GM18909 (cell line): ENCODE data around the gene TCF25.
"Not testable (repeated sequence)": the region's sequence is repeated elsewhere in the genome, so short reads cannot be mapped to it uniquely, and the experiment has no call there.

Experiments
- ATAC-seq: cut with Tn5 transposase; IDR thresholded peaks from one replicate; pipeline ENCODE4 v1.9.1; 2021; ENCODE audit warnings: mild to moderate bottlenecking; ENCODE audit not compliant: unreplicated experiment, poor library complexity

TCF25 gene

DNA sequence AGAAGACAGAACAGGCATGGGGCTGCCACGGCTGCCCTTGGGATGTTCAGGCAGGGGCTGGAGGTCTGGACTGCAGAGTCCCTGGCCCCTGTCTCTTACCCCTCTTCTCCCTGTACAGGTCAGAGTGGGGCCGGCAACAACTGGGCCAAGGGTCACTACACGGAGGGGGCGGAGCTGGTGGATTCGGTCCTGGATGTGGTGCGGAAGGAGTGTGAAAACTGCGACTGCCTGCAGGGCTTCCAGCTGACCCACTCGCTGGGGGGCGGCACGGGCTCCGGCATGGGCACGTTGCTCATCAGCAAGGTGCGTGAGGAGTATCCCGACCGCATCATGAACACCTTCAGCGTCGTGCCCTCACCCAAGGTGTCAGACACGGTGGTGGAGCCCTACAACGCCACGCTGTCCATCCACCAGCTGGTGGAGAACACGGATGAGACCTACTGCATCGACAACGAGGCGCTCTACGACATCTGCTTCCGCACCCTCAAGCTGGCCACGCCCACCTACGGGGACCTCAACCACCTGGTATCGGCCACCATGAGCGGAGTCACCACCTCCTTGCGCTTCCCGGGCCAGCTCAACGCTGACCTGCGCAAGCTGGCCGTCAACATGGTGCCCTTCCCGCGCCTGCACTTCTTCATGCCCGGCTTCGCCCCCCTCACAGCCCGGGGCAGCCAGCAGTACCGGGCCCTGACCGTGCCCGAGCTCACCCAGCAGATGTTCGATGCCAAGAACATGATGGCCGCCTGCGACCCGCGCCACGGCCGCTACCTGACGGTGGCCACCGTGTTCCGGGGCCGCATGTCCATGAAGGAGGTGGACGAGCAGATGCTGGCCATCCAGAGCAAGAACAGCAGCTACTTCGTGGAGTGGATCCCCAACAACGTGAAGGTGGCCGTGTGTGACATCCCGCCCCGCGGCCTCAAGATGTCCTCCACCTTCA is 61.5 kb downstream of the TCF25 start:
- no peak for ATAC-seq

DNA sequence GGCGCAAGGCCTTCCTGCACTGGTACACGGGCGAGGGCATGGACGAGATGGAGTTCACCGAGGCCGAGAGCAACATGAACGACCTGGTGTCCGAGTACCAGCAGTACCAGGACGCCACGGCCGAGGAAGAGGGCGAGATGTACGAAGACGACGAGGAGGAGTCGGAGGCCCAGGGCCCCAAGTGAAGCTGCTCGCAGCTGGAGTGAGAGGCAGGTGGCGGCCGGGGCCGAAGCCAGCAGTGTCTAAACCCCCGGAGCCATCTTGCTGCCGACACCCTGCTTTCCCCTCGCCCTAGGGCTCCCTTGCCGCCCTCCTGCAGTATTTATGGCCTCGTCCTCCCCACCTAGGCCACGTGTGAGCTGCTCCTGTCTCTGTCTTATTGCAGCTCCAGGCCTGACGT is 62.2 kb downstream of the TCF25 start:
- not testable (repeated sequence) for ATAC-seq

DNA sequence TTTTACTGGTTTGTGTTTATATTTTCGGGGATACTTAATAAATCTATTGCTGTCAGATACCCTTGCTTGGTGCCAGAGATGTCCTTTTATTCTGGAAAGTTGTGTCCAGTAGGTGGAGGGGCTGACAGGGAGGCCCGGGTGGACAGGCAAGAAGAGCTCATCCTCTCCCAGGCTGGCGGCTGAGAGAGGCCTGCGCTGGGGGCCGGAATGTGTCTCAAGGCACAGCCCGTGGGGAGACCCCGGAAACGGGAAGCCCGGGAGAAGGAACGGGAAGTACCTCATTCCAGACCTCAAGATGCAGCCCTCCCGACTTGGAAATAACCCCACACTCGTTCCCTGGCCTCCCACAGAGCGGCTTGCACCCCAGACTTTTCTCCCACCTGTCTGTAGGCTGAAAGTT is 62.6 kb downstream of the TCF25 start:
- no peak for ATAC-seq

DNA sequence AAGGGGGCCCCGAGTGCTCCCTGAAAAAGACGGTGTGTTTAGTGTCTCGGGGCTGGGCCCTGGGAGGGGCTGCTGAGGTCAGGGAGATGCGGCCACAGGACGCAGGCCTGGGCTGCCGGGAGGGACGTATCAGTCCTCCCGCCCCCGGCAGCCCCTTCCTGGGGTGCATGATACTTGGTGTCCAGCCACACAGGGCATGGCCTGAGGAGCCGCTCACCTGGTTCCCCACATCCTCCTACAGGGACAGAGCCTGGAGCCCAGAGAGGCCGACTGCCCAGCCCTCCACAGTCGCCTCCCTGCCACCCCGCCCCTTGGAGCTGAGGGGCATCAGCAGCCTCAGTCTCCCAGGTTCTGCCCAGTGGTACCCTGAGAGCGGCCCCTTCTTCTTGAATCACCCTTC is 63.1 kb downstream of the TCF25 start:
- no peak for ATAC-seq

DNA sequence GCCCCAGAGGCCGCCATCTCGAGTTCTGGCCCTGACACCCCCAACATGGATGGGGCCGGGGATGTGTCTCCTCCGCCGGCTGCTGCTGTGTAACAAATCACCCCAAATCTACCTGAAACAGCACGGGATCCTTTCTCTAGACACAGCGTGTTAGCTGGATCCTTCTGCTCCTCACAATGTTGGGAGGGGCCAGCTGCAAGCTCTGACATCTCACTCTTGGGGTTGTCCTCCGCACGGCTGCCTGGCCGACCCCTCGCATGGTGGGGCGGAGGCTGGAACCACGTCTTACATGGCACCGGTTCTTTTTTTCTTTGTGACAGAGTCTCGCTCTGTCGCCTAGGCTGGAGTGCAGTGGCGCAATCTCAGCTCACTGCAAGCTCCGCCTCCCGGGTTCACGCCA is 63.6 kb downstream of the TCF25 start:
- ATAC-seq = no peak

DNA sequence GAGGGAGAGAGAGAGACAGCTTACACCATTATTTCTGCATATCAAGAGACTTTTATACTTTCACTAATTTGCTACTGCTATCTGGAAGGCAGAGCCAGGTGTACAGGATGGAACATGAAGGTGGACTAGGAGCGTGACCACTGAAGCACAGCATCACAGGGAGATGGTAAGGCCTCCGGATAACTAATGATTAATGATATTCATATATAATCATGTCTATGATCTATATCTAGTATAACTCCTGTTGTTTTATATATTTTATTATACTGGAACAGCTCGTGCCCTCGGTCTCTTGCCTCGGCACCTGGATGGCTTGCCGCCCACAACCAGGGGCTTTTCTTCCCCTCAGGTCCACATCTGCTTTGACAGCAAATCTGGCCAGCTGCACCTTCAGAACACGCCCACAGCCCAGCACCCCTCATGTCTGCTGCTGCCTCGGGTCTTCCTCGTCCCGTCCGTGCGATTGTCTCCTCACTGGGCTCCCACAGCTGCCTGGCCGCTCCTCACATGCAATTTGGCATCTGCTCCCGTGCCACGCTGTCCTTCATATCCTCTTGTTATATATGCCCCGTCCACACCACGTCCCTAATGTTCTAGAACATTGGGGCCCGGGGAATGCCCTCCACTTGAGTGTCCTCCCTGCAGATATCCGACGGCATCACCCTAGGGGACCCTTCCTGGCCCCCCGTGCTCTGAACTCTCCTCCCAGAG is 64.9 kb downstream of the TCF25 start:
- ATAC-seq = no peak

DNA sequence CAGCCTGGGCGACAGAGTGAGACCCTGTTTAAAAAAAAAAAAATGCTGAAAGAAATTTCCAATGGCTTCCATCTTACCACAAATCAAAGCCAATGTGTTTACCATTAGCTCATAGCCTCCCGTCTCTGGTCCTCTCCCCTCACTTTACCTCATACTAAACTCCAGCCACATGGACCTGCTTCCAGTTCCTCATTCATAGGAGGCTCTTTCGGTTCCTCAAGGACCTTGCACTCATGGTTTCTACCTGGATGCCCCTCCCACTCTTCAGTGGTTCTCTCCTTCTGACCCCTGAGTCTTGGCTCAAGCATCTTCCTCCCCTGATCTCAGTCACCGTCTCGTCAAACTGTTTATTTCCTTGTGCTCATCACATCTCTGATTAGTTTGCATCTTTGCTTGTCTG is 71.4 kb downstream of the TCF25 start:
- ATAC-seq = no peak

DNA sequence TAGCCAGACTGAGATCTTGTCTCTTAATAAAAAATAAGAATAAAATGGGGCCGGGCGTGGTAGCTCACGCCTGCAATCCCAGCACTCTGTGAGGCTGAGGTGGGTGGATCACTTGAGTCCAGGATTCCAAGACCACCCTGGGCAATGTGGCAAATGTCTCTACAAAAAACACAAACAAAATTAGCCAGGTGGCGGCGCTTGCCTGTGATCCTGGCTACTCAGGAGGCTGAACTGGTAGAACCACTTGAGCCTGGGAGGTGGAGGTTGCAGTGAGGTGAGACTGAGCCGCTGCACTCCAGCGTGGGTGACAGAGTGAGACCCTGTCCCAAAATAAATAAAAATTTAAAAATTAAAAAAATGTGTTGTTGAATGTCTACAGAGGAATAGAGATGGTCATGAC is 72.3 kb downstream of the TCF25 start:
- no peak for ATAC-seq

DNA sequence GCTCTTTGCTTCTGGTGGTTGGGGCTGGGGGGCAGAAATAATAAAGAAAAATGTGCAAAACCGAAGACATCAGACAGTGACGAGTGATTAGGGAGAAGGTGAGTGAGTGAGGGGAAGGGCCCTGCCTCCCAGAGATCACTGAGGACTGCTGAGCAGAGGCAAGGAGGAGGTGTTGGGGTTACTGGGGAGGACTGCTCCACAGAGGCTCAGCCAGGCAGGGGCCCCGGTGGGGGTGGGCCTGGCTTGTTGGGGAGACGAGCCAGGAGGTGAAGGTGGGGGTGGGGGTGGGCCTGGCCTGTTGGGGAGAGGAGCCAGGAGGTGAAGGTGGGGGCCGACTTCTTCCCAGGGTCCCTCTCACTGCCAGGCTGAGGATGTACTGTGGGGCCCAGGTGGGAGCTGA is 73.1 kb downstream of the TCF25 start:
- ATAC-seq = no peak

DNA sequence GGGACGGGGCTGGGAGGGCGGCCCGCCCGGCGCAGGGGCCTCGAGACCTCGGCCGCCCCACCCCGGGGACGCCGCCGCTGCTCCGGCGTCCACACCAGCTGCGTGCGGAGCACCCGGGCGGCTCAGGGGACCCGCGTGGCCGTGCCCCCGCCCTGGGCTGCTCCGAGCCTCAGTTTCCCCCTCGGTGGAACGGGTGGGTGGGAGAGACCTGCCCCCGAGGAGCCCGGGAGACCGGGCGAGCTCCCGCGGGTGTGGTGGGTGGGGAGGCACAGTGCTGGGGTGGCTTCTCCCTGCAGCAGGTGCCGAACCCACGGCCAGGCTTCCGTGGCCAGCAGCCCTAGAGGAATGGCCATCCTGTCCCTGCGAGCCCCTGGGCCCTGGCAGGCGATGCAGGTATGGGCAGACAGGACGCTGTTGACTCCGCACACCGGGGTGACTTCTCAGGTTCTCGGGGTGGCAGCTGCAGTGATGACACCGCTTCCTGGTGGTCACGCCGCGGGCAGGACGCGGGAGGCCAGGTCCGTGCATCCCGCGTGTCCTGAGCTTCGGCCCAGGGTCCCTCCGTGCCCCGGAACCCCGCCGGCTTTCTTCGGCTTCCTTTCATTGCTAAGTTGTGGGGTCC is 75.8 kb downstream of the TCF25 start:
- no peak for ATAC-seq

DNA sequence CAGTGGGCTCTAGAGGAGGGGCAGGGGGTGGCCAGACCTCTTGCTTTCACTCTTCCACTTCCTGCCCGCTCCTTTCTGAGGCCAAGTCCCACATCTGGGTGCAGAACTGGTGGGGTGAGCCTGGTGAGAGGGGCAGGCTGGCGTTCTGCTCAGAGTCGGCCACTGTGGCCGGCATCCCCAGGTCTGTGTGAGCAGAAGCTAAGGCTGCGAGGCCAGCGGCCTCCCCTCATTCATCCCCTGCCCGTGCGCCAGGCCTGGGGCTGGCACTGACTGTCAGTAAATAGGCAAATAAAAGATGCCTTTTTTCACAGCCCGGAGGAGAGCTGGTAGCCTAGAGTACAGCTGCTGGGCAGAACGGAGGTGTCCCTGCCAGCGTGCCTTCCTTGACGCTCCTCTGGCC is 76.4 kb downstream of the TCF25 start:
- no peak for ATAC-seq

DNA sequence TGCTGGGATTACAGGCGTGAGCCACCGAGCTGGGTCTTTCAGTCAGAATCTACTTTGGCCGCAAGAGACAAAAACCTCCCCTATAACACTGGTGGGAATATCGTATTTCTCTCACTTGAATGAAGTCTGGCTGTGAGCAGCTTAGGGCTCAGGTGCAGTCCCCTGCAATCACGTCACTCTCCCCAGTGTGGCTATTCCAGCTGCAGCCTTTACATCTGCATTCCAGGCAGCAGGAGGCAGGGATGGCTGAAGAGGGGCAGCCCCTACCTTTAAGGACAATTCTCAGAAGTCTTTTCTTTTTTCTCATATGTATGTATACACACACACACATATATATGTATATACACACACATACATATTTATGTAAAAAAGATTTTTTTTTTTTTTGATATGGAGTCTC is 78.1 kb downstream of the TCF25 start:
- no peak for ATAC-seq

DNA sequence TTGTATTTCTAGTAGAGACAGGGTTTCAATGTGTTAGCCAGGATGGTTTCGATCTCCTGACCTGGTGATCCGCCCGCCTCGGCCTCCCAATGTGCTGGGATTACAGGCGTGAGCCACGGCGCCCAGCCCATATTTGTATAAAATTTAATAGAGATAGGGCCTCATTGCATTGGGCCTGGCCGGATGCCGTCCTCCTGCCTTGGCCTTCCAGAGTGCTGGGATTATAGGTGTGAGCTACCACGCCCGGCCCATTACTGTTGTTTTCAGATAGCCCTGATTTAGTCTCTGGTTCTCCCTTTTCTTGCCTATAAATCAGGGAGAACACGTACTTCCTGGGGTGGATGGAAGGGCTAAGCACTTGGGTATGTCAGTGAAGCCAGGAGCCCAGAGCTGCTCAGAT is 78.7 kb downstream of the TCF25 start:
- no peak for ATAC-seq

DNA sequence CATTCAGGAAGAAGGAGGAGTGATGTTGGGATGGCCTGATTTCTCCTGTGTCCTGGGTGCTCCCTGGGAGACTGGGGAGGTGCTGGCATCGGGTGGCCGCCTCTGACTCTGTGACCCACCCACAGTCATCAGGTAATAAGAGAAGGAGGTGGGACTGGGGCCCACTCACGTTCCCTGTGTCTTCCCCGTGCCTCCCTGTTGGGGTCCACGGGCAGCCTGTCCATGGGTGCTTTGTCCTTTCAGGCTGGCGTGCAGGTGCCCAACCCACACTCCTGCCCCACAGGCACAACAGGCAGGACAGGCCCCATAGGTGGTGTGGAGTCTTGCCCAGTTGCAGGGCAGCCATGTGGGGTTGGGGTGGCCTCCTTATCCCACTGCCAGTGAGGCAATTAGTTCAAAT is 79.2 kb downstream of the TCF25 start:
- no peak for ATAC-seq

DNA sequence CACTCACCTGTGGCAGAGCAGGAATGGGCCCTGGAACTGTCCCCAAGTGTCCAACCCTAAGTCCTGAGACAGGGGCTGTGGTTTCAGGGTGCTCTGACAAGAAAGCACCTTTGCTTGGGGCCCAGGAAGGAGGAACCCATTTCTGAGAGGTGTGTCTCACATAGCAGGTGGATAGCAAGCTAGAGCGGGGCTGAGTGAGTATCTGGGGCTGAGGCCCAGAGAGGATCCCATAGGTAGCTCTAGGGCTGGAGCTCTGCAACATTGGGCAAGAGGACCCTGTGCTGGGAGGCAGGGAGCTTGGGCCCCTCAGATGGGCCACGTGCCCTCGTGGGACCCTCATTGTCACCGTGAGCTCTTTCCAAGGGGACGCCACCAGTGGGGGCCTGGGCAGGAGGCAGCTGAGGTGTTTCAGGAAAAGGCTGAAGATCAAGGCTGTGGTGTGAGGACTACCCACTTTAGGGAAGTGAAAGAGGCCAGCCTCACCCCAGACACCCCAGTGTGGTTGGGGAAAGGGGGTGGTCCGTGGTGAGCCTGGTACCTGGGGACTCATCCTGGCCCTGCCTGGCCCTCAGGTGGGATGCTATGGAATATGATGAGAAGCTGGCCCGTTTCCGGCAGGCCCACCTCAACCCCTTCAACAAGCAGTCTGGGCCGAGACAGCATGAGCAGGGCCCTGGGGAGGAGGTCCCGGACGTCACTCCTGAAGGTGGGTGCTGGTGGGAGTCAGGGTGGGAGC is 80.4 kb downstream of the TCF25 start:
- no peak for ATAC-seq

DNA sequence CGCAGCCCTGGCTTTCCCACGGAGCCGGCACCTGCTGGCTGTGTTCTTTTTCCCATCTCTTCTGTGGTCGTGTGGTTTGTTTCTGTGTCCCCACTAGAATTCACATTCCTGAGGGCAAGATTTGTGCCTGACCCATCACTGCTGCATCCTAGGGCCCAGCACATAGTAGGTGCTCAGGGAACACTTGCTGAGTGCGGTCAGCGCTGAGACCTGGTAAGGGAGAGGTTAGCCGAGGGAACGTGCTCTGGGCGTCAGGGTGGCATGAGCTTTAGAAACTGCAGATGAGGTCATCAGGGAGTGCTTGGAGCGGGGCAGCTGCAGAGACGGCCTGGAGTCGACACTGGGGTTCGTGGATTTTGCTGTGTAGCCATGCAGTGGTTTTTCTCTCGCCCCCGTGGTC is 81.1 kb downstream of the TCF25 start:
- ATAC-seq = no peak

DNA sequence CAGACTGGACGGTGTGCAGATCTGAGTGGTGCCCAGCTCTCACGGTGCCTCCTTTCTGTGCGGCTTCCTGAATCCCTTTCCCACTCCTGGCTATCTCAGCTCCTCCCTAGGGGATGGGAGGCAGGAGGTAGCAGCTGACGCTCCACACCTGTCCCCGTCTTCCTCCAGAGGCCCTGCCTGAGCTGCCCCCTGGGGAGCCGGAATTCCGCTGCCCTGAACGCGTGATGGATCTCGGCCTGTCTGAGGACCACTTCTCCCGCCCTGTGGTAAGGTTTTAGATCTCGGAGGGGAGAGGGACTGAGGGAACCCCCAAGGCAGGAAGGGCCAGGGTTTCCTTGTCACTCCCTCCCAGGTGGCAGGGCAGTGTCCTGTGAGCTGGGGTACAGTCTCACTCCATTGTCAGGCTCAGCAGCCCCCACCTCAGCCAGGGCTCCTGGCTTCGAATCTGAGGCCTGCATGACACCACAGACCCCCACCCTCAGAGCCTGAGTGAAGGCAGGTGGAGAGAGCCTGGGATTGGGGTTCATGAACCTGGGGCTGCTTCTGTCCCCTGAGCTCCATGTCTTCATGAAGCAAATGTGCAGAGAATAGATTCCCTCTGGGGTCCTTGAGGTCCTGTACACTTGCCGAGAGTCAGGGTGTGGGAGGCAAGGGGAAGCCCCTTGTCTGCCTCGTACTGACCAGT is 81.8 kb downstream of the TCF25 start:
- ATAC-seq = no peak

DNA sequence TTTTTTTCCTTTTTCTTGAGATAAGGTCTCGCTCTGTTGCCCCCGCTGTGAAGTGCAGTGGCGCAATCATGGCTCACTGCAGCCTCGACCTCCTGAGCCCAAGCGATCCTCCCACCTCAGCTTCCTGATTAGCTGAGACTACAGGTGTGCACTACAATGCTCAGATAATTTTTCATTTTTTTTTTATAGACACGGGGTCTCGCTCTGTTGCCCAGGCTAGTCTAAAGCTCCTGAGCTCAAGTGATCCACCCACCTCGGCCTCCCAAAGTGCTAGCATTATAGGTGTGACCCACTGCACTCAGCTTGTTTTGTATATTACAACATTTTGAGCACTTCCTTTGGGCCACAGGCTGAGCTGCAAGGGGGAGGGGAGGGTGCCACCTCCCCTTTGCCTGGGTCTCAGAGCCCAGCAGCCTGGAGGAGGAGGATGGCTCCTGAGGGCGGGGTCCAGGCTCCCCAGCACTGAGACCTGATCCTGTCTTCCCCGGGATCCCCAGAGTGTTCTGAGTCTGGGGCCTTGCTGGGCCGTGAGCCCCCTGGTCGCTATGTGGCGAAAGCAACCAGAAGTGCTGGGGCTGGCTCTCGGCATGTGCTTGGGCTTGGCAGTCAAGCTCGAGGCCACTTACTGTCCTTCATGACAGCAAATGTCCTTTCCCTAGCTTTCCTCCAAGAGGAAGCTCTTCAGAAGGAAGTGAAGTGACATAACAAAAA is 83.3 kb downstream of the TCF25 start:
- no peak for ATAC-seq

DNA sequence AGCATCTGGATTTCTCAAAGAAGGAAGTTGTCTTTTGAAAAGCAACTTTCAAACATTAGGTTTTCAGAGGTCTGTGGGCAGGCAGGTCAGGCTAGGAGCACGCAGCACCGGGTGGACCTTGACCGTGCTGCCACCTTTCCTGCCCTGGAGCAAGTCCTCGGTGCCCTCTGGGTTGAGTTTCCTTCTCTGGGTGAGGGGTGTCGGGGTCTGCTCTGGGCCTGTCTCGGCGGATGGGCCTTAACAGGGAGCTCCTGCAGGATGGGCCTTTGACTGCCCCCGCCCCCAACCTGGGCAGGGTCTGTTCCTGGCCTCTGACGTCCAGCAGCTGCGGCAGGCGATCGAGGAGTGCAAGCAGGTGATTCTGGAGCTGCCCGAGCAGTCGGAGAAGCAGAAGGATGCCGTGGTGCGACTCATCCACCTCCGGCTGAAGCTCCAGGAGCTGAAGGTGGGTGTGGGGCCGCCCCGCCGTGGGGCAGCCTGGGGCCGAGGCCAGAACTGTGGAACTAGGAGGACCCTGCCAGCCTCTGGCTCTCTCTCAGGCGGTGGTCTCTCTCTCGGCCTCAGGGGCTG is 83.9 kb downstream of the TCF25 start:
- no peak for ATAC-seq
